ENCODE results near the gene ADPRH.

GRCh38 chr3:119602676-119603075, 23.4 kb downstream of the ADPRH start:
- TF ChIP-seq CTCF (conservative IDR thresholded peaks at IDR 0.05) (no peak), EZH2 (IDR thresholded peaks at IDR 0.05; ENCODE audit: low read depth) (no peak)
